ENCODE measurements around the gene PTPRJ.

DNA sequence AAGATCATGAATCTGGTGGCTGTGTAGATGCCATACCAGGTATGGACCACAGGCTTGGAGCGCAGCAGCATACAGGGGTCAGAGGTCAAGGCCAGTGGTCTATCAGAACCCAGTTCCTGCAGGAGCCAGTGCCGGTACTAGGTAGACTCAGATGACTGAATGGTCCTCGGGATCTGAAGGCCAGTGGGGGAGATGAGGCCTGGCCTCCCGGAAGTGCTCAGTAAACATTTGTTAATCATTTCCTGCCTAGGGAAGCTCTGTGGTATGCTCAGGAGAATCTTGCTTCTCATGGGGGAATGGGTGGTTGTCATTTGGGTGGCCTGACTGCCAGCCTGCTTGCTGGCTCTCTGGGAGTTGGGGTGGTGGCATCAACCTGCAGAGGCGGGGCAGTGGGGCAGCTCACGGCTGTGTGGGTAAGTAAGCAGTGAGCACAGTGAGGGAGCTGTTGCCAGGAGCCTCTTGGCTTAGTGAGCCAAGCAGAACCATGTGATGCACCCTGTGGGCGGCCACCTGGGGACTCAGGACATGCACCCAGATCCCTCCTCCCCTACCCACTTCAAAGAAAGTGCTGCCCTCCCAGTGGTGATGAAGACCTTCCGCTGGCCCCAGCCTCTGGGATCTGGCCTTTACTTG is 33.0 kb downstream of the PTPRJ start:
- no peak for TF ChIP-seq CTCF (conservative IDR thresholded peaks at IDR 0.05; ENCODE audit: low read depth, low read length)
- no peak for TF ChIP-seq SMC3 (IDR thresholded peaks at IDR 0.05; ENCODE audit: low read depth, low read length)
- no peak for TF ChIP-seq POLR2A (IDR thresholded peaks at IDR 0.05; ENCODE audit: low read depth, low read length)
- TF ChIP-seq RAD21 (IDR thresholded peaks at IDR 0.05; ENCODE audit: low read length) = no peak
- no peak for TF ChIP-seq RFX5 (IDR thresholded peaks at IDR 0.05; ENCODE audit: low read depth, low read length)
- TF ChIP-seq, protein P1, sequence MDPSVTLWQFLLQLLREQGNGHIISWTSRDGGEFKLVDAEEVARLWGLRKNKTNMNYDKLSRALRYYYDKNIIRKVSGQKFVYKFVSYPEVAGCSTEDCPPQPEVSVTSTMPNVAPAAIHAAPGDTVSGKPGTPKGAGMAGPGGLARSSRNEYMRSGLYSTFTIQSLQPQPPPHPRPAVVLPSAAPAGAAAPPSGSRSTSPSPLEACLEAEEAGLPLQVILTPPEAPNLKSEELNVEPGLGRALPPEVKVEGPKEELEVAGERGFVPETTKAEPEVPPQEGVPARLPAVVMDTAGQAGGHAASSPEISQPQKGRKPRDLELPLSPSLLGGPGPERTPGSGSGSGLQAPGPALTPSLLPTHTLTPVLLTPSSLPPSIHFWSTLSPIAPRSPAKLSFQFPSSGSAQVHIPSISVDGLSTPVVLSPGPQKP (IDR thresholded peaks at IDR 0.05; ENCODE audit: borderline replicate concordance, low read depth, low read length) = no peak
- no peak for TF ChIP-seq MXI1 (IDR thresholded peaks at IDR 0.05; ENCODE audit: borderline replicate concordance, low read depth, low read length)
- no peak for TF ChIP-seq MAFK (IDR thresholded peaks at IDR 0.05; ENCODE audit: low read depth, low read length)
- TF ChIP-seq, protein P2, sequence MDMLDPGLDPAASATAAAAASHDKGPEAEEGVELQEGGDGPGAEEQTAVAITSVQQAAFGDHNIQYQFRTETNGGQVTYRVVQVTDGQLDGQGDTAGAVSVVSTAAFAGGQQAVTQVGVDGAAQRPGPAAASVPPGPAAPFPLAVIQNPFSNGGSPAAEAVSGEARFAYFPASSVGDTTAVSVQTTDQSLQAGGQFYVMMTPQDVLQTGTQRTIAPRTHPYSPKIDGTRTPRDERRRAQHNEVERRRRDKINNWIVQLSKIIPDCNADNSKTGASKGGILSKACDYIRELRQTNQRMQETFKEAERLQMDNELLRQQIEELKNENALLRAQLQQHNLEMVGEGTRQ (IDR thresholded peaks at IDR 0.05; ENCODE audit: low read depth, low read length) = no peak
- TF ChIP-seq CEBPB (IDR thresholded peaks at IDR 0.05; ENCODE audit: low read depth, low read length) = no peak
- TF ChIP-seq CHD1 (IDR thresholded peaks at IDR 0.05; ENCODE audit: low read depth, low read length) = no peak
- TF ChIP-seq RCOR1 (IDR thresholded peaks at IDR 0.05; ENCODE audit: insufficient replicate concordance, low read length) = no peak
